Kidney (tissue), 14 donors: Measurements from ENCODE around the gene CLEC7A. TPM values are rescaled to one million over a fixed set of nuclear protein-coding genes. Genes with fewer than 3 reads are reported as not detected.

Experiments used
- DNase-seq, 5 donors: peaks; one replicate each; pipeline ENCODE4 v3.0.0-alpha.2; 2013 to 2020
- FAIRE-seq: peaks from 2 replicates; lab custom pipeline; 2012; peaks lifted over from hg19 to GRCh38; lab: Jason Lieb, UNC
- H3K27ac ChIP-seq, 2 donors: one replicate each; pipeline ENCODE4 v1.7.0; 2013; ENCODE audit warnings: low read depth in 2 of 2, low read length in 2 of 2, inconsistent platforms in 1 of 2
- H3K27me3 ChIP-seq: one replicate; pipeline ENCODE4 v1.7.1; 2013; ENCODE audit warnings: low read length, inconsistent platforms; ENCODE audit not compliant: control insufficient read depth, insufficient read depth
- H3K36me3 ChIP-seq, 3 donors: one replicate each; pipeline versions ENCODE4 v1.7.0 to v1.7.1; 2013; ENCODE audit warnings: low read length in 3 of 3, control low read depth in 1 of 3, inconsistent platforms in 1 of 3; ENCODE audit not compliant: insufficient read depth in 3 of 3, control insufficient read depth in 2 of 3
- H3K4me1 ChIP-seq, 3 donors: one replicate each; pipeline versions ENCODE4 v1.7.0 to v1.7.1; 2013; ENCODE audit warnings: low read length in 3 of 3, inconsistent platforms in 1 of 3, low read depth in 1 of 3; ENCODE audit not compliant: control insufficient read depth in 2 of 3, insufficient read depth in 2 of 3
- H3K4me3 ChIP-seq, 3 donors: one replicate each; pipeline versions ENCODE4 v1.7.0 to v1.8.1; 2013; ENCODE audit warnings: low read length in 3 of 3, control low read depth in 1 of 3, inconsistent platforms in 1 of 3
- H3K9ac ChIP-seq, 3 donors: one replicate each; pipeline versions ENCODE4 v1.7.0 to v1.7.1; 2013; ENCODE audit warnings: low read length in 3 of 3, control low read depth in 1 of 3, inconsistent platforms in 1 of 3
- H3K9me3 ChIP-seq, 3 donors: one replicate each; pipeline versions ENCODE4 v1.7.0 to v1.7.1; 2013; ENCODE audit warnings: low read length in 3 of 3, control low read depth in 1 of 3, inconsistent platforms in 1 of 3; ENCODE audit not compliant: control insufficient read depth in 2 of 3, insufficient read depth in 1 of 3
- intact Hi-C: fragments of 100-400 bp; cut with DNase I; formaldehyde crosslinking; loops from one replicate; pipeline ENCODE4 v1.11.1; 2022
- polyA plus RNA-seq: library from polyadenylated mRNA; stranded (reverse); fragments of 350-450 nt; fragmentation: Illumina TruSeq; extraction: RNeasy Lipid Tissue Mini Kit (QIAGEN cat#74804); gene quantifications from one replicate; pipeline ENCODE4 v1.2.3, GENCODE V29; 2014; ENCODE audit warnings: low read depth, low replicate concordance; ENCODE audit not compliant: insufficient read depth
- total RNA-seq: library from RNA; stranded (reverse); fragmentation: NEBNext Ultra II Directional; extraction: Animal tissue kit (Norgen Biotek cat#: 25700); gene quantifications from one replicate; pipeline ENCODE4 v1.2.1, GENCODE V29; 2021
- TF ChIP-seq, protein P1 (sequence below): IDR thresholded peaks from 3 replicates; pipeline ENCODE4 v1.5.1; 2012; ENCODE audit warnings: mild to moderate bottlenecking, moderate library complexity, borderline replicate concordance; ENCODE audit not compliant: insufficient read depth; ENCODE audit errors: extremely low read depth
- donor health status: control.
- donor health status: control.
- donor health status: control.
- donor health status: control.
- donor health status: control.
- donor health status: DM: yes; HTN: yes; CAD: no.
- donor health status: Normal renal cell carcinoma (clear cell type).

CLEC7A gene
- total and polyA plus RNA-seq, 2 donors from 2014 or later: 0.43 to 20.0 TPM

DNA sequence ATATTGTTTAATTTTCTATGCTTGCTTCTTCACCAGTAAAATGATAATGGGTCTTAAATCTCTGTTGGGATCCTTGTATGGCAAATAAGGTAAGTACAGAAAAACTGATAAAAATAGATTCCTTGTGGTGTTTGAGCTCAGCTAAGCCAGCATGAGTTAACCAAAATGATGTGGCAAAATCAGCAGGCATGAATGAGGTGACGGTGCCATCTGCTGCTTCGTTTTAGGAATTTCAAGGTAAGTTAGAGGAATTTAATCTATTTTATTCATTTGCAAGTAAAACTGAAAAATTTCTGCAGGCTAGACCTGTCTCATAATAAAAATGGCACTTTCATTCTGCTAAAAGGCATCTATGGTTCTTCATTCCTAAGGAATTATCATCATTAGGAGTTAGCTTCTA lies 10.0 kb upstream of the CLEC7A start:
- Histone ChIP-seq H3K9ac (no peak overlapping the region), H3K27me3 (no peaks in the 10 kb centered on the region), H3K4me3 (no peak overlapping the region), H3K36me3 (no peaks in the 10 kb centered on the region), H3K9me3 (no peaks in the 10 kb centered on the region), H3K27ac (no peak overlapping the region), H3K4me1 (no peaks in the 10 kb centered on the region)
- FAIRE-seq: peak; percentile 42
- intact Hi-C loops: no loop called here
- peak in 4 of 5 donors; percentile 48 to 71 (median 51) for DNase-seq
- TF ChIP-seq, protein P1, sequence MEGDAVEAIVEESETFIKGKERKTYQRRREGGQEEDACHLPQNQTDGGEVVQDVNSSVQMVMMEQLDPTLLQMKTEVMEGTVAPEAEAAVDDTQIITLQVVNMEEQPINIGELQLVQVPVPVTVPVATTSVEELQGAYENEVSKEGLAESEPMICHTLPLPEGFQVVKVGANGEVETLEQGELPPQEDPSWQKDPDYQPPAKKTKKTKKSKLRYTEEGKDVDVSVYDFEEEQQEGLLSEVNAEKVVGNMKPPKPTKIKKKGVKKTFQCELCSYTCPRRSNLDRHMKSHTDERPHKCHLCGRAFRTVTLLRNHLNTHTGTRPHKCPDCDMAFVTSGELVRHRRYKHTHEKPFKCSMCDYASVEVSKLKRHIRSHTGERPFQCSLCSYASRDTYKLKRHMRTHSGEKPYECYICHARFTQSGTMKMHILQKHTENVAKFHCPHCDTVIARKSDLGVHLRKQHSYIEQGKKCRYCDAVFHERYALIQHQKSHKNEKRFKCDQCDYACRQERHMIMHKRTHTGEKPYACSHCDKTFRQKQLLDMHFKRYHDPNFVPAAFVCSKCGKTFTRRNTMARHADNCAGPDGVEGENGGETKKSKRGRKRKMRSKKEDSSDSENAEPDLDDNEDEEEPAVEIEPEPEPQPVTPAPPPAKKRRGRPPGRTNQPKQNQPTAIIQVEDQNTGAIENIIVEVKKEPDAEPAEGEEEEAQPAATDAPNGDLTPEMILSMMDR: peak; percentile 62

DNA sequence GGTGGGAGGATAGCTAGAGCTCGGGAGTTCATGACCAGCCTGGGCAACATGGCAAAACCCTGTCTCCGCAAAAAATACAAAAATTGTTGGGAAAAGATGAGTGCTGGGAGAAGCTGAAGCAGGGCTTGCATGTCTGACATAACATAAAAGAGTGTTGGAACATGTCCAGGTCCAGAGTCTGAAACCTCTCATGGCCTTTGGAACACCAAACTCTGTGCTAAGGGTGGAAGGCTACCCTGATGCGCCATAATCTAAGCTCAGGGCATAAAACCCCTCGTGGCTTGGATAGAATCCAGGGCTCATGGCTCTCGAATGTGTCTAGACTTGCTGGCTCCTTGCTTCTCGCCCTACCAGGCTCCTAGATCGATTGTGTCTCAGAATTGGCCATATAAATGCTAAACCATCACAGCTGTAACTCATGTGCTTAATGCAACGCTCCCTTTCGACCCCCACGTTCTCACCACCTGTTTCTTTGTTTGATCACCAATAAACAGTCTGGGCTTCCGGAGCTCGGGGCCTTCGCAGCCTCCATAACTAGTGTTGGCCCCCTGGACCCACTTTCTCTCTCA lies 6.7 kb upstream of the CLEC7A start:
- no peaks in the 10 kb centered on the region for H3K36me3 ChIP-seq
- DNase-seq (peak in 1 of 5 donors; percentile 35), FAIRE-seq (no peak)
- H3K9ac ChIP-seq: no peak overlapping the region
- H3K9me3 ChIP-seq: no peaks in the 10 kb centered on the region
- no peak overlapping the region for H3K27ac ChIP-seq
- H3K4me1 ChIP-seq: peaks cover 0 to 4% (median 0%) of the 10 kb centered on the region in 3 donors
- H3K4me3 ChIP-seq: no peak overlapping the region
- intact Hi-C loops: no loop called here
- TF ChIP-seq, protein P1: no peak
- H3K27me3 ChIP-seq: no peaks in the 10 kb centered on the region

DNA sequence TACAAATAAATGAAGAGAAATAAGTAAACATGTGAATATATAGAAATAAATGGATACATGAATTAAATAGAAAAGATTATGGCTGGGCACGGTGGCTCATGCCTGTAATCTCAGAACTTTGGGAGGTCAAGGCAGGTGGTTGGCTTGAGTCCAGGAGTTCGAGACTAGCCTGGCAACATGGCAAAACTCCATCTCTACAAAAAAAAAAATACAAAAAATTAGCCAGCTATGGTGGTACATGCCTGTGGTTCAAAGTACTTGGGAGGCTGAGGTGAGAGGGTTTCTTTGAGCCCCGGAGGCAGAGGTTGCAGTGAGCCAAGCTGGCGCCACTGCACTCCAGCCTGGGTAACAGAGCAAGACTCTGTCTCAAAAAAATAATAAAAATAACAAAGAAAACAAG lies 5.1 kb upstream of the CLEC7A start:
- no peaks in the 10 kb centered on the region for H3K36me3 ChIP-seq
- H3K9me3 ChIP-seq: no peaks in the 10 kb centered on the region
- H3K4me3 ChIP-seq: no peak overlapping the region
- DNase-seq: no peak
- TF ChIP-seq, protein P1: no peak
- H3K27ac ChIP-seq: no peak overlapping the region
- H3K9ac ChIP-seq: no peak overlapping the region
- H3K4me1 ChIP-seq: peaks cover 0 to 4% (median 0%) of the 10 kb centered on the region in 3 donors
- no peak for FAIRE-seq
- intact Hi-C loops: no loop called here
- no peaks in the 10 kb centered on the region for H3K27me3 ChIP-seq
